Stimulated activated memory B cell treated with anti-CD40 and anti-IgM and Interleukin-4, amounts not matched to agents 10 μg/mL and 1 μg/mL and 100 μg/mL, for 72 hours (primary cell): ENCODE data around the gene GMPPA.

Source experiments
- ATAC-seq: fragments of 150-1000 bp; cut with Tn5 transposase; 2 replicates; pipeline ENCODE4 v1.10.0; 2021
- H3K27ac Mint-ChIP-seq: one replicate; pipeline ENCODE4 v1.8.0; 2022; ENCODE audit warnings: mild to moderate bottlenecking, mixed read lengths
- H3K27me3 Mint-ChIP-seq: one replicate; pipeline ENCODE4 v1.8.0; 2022; ENCODE audit warnings: mixed read lengths
- H3K36me3 Mint-ChIP-seq: one replicate; pipeline ENCODE4 v1.8.0; 2022; ENCODE audit warnings: mixed read lengths
- H3K4me1 Mint-ChIP-seq: one replicate; pipeline ENCODE4 v1.8.0; 2022; ENCODE audit warnings: mixed read lengths
- H3K4me3 Mint-ChIP-seq: one replicate; pipeline ENCODE4 v1.8.0; 2022; ENCODE audit warnings: mild to moderate bottlenecking, moderate library complexity, mixed read lengths
- H3K9me3 Mint-ChIP-seq: one replicate; pipeline ENCODE4 v1.8.0; 2022; ENCODE audit warnings: mixed read lengths

Gene GMPPA

GRCh38 chr2:219489315-219489714 lies 9.4 kb upstream of the GMPPA start:
- peaks cover 93% of the 10 kb centered on the region for H3K27me3 Mint-ChIP-seq
- no peak overlapping the region for H3K27ac Mint-ChIP-seq
- H3K9me3 Mint-ChIP-seq: no peaks in the 10 kb centered on the region
- H3K4me1 Mint-ChIP-seq: no peaks in the 10 kb centered on the region
- no peak overlapping the region for H3K4me3 Mint-ChIP-seq
- no peaks in the 10 kb centered on the region for H3K36me3 Mint-ChIP-seq
- no peak for ATAC-seq

- no peak for ATAC-seq
- H3K36me3 Mint-ChIP-seq: no peaks in the 10 kb centered on the region
- H3K4me3 Mint-ChIP-seq: no peak overlapping the region
- H3K4me1 Mint-ChIP-seq: no peaks in the 10 kb centered on the region
- H3K9me3 Mint-ChIP-seq: no peaks in the 10 kb centered on the region
- no peak overlapping the region for H3K27ac Mint-ChIP-seq
- H3K27me3 Mint-ChIP-seq: peaks cover 97% of the 10 kb centered on the region
Measured at GRCh38 chr2:219490186-219490585, 8.5 kb upstream of the GMPPA start.

- Mint-ChIP-seq H3K4me1 (no peaks in the 10 kb centered on the region), H3K27ac (no peak overlapping the region), H3K4me3 (no peak overlapping the region), H3K36me3 (no peaks in the 10 kb centered on the region), H3K27me3 (peaks cover 96% of the 10 kb centered on the region), H3K9me3 (no peaks in the 10 kb centered on the region)
- no peak for ATAC-seq
Measured at GRCh38 chr2:219490600-219491130, 8.0 kb upstream of the GMPPA start.

- ATAC-seq: no peak
- Mint-ChIP-seq H3K27me3 (peaks cover 95% of the 10 kb centered on the region), H3K4me3 (no peak overlapping the region), H3K4me1 (peaks cover 3% of the 10 kb centered on the region), H3K27ac (no peak overlapping the region), H3K9me3 (no peaks in the 10 kb centered on the region), H3K36me3 (no peaks in the 10 kb centered on the region)
Measured at GRCh38 chr2:219491278-219491963, 7.3 kb upstream of the GMPPA start.

GRCh38 chr2:219492575-219492974 lies 6.1 kb upstream of the GMPPA start:
- Mint-ChIP-seq H3K36me3 (no peaks in the 10 kb centered on the region), H3K4me1 (peaks cover 6% of the 10 kb centered on the region), H3K27me3 (peaks cover 93% of the 10 kb centered on the region), H3K27ac (no peak overlapping the region), H3K9me3 (no peaks in the 10 kb centered on the region), H3K4me3 (no peak overlapping the region)
- no peak for ATAC-seq

- Mint-ChIP-seq H3K9me3 (no peaks in the 10 kb centered on the region), H3K36me3 (no peaks in the 10 kb centered on the region), H3K27me3 (peaks cover 92% of the 10 kb centered on the region), H3K4me1 (peaks cover 8% of the 10 kb centered on the region), H3K4me3 (no peak overlapping the region), H3K27ac (no peak overlapping the region)
- no peak for ATAC-seq
Measured at GRCh38 chr2:219493086-219493485, 5.6 kb upstream of the GMPPA start.

- Mint-ChIP-seq H3K9me3 (no peaks in the 10 kb centered on the region), H3K4me1 (peaks cover 28% of the 10 kb centered on the region), H3K27ac (no peak overlapping the region), H3K27me3 (peaks cover 76% of the 10 kb centered on the region), H3K4me3 (no peak overlapping the region), H3K36me3 (no peaks in the 10 kb centered on the region)
- no peak for ATAC-seq
Measured at GRCh38 chr2:219494952-219495530, 3.6 kb upstream of the GMPPA start.

DNA sequence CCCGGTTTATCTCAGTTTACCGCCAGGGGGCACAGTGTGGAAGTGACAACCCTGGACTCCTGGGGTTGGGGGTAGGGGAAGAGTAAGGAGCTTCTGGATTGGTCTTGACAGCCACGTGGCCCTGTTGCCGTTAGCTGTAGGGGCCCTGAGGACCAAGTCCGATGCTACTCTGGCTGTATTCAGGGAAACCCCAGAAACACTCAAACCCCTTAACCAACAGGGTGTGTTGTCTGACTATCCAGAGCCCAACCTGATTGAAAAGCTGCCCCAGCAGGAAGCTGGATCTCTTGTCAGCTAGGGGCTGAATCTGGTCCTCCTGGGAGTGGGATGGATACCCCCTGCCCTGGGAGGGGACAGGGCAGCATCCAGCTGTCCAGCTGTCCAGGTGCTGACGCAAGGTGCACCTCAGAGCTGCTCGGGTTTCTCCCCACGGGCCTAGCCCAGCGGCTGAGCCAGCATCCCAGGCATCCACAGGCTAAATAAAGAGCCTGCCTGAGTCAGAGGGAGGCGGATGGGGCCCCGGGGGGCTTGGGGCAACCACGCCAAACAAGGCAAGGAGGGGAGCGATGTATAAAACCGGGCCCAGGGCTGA lies 3.1 kb upstream of the GMPPA start:
- no peaks in the 10 kb centered on the region for H3K36me3 Mint-ChIP-seq
- no peak overlapping the region for H3K27ac Mint-ChIP-seq
- H3K27me3 Mint-ChIP-seq: peaks cover 70% of the 10 kb centered on the region
- peaks cover 32% of the 10 kb centered on the region for H3K4me1 Mint-ChIP-seq
- no peak overlapping the region for H3K4me3 Mint-ChIP-seq
- no peak for ATAC-seq
- no peaks in the 10 kb centered on the region for H3K9me3 Mint-ChIP-seq

- peaks cover 32% of the 10 kb centered on the region for H3K4me1 Mint-ChIP-seq
- no peaks in the 10 kb centered on the region for H3K36me3 Mint-ChIP-seq
- peaks cover 66% of the 10 kb centered on the region for H3K27me3 Mint-ChIP-seq
- no peak overlapping the region for H3K27ac Mint-ChIP-seq
- no peak for ATAC-seq
- no peaks in the 10 kb centered on the region for H3K9me3 Mint-ChIP-seq
- H3K4me3 Mint-ChIP-seq: peak overlapping the region; percentile 6
Measured at GRCh38 chr2:219496247-219496824, 2.4 kb upstream of the GMPPA start.

GRCh38 chr2:219496825-219497494 lies 1.7 kb upstream of the GMPPA start:
- Mint-ChIP-seq H3K27me3 (peaks cover 60% of the 10 kb centered on the region), H3K4me1 (peaks cover 32% of the 10 kb centered on the region), H3K9me3 (no peaks in the 10 kb centered on the region), H3K36me3 (peaks cover 4% of the 10 kb centered on the region), H3K4me3 (peak overlapping the region; percentile 97), H3K27ac (no peak overlapping the region)
- no peak for ATAC-seq

GRCh38 chr2:219497495-219498279 lies 1.0 kb upstream of the GMPPA start:
- Mint-ChIP-seq H3K27me3 (peaks cover 53% of the 10 kb centered on the region), H3K27ac (peak overlapping the region; percentile 82), H3K36me3 (peaks cover 5% of the 10 kb centered on the region), H3K4me3 (peak overlapping the region; percentile 97), H3K9me3 (no peaks in the 10 kb centered on the region), H3K4me1 (peaks cover 32% of the 10 kb centered on the region)
- ATAC-seq: peak; percentile 40

GRCh38 chr2:219499058-219499307 lies 292 bp downstream of the GMPPA start:
- Mint-ChIP-seq H3K9me3 (no peaks in the 10 kb centered on the region), H3K27ac (peak overlapping the region; percentile 82), H3K4me1 (peaks cover 32% of the 10 kb centered on the region), H3K27me3 (peaks cover 40% of the 10 kb centered on the region), H3K4me3 (peak overlapping the region; percentile 97), H3K36me3 (peaks cover 12% of the 10 kb centered on the region)
- ATAC-seq: no peak

DNA sequence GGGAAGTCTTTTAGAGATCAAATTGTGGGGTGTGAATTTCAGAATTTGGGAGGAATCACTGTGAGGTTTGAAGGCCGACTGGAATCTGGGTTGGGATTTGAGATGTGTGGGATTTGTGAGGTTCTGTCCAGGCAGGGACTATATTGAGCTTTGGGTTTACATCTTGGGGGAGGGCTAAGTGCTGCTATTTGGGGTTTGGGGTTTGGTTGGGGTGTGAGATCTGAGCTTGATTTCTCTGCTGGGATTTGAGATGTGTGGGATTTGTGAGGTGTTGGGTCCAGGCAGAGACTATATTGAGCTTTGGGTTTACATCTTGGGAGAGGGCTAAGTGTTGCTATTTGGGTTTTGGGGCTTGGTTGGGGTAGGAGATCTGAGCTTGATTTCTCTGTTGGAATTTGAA lies 864 bp downstream of the GMPPA start:
- Mint-ChIP-seq H3K27ac (peak overlapping the region; percentile 82), H3K9me3 (no peaks in the 10 kb centered on the region)

DNA sequence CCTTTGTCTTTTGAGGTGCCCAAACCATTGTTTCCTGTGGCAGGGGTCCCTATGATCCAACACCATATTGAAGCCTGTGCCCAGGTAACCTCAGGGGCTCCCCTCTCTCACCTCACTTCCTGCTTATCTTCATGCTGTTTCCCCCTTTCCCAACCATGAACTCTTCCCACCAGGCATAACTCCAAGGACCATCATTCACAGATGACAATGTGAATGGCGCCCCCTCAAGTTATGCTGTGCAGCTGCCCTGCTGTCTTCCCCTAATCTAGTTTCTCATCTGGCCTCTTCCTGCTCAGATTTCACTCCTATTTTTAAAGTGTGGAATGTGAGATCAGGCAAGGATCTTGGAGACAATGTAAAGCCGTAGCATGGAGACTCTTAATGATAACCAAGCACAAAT lies 1.4 kb downstream of the GMPPA start:
- H3K27me3 Mint-ChIP-seq: peaks cover 28% of the 10 kb centered on the region
- H3K4me3 Mint-ChIP-seq: peak overlapping the region; percentile 97
- no peak for ATAC-seq
- peak overlapping the region; percentile 82 for H3K27ac Mint-ChIP-seq
- H3K4me1 Mint-ChIP-seq: peaks cover 32% of the 10 kb centered on the region
- no peaks in the 10 kb centered on the region for H3K9me3 Mint-ChIP-seq
- H3K36me3 Mint-ChIP-seq: peaks cover 23% of the 10 kb centered on the region

More for the DNA sequence above, 864 bp downstream of the GMPPA start:
- peak overlapping the region; percentile 97 for H3K4me3 Mint-ChIP-seq
- no peak for ATAC-seq
- peaks cover 32% of the 10 kb centered on the region for H3K4me1 Mint-ChIP-seq
- H3K36me3 Mint-ChIP-seq: peaks cover 18% of the 10 kb centered on the region
- H3K27me3 Mint-ChIP-seq: peaks cover 34% of the 10 kb centered on the region

DNA sequence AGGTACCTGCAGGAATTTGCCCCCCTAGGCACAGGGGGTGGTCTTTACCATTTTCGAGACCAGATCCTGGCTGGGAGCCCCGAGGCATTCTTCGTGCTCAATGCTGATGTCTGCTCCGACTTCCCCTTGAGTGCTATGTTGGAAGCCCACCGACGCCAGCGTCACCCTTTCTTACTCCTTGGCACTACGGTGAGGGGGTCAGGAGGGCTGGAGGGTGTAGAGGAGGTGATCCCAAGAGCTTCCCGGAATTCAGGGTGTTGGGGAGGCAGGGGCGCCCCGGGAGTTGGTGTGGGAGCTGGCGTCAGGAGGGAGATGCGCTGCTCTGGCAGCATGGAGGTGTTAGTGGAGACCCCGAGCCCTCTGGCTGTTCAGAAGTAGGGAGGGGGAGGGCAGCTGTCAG lies 3.2 kb downstream of the GMPPA start:
- no peak overlapping the region for H3K27ac Mint-ChIP-seq
- no peak overlapping the region for H3K4me3 Mint-ChIP-seq
- H3K4me1 Mint-ChIP-seq: peaks cover 26% of the 10 kb centered on the region
- no peaks in the 10 kb centered on the region for H3K9me3 Mint-ChIP-seq
- H3K27me3 Mint-ChIP-seq: peaks cover 14% of the 10 kb centered on the region
- H3K36me3 Mint-ChIP-seq: peaks cover 40% of the 10 kb centered on the region
- no peak for ATAC-seq
